ENCODE measurements around the gene MOCOS.

Gene MOCOS

DNA sequence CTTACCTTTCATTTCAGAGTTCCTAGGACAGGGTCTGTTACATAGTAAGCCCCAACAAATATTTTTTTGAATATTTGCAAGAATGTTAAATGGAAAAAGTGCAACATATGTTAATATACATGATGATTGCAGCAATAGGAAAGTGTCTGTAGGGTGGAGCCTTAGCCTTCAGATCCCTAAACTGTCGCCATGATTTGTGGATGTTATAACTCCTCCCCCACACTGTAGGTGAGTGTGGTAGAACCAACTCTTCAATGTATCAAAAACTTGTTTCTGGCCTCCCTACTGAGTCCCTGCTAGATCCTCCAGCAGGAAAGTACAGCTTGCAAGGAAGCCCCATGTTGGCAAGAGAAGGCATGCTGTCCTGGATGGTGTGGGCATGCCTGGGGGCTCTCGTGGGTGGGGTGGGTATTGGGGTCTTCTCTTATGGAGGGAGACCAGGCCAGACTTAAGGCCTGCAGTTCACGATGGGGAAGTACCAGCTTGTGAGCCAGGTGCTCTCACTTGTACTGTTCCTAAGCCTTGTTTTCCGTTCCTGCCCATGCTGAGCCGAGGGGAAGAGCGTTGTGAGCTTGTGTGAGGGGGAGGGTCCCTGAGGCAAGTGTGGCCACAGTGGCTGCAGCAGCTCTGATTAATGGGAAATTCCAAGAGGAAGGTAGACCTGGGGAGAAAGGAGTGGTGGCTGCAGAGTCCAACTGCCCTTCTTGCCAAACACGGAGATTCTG lies 121.6 kb downstream of the MOCOS start:
- DNase-seq = no peak

DNA sequence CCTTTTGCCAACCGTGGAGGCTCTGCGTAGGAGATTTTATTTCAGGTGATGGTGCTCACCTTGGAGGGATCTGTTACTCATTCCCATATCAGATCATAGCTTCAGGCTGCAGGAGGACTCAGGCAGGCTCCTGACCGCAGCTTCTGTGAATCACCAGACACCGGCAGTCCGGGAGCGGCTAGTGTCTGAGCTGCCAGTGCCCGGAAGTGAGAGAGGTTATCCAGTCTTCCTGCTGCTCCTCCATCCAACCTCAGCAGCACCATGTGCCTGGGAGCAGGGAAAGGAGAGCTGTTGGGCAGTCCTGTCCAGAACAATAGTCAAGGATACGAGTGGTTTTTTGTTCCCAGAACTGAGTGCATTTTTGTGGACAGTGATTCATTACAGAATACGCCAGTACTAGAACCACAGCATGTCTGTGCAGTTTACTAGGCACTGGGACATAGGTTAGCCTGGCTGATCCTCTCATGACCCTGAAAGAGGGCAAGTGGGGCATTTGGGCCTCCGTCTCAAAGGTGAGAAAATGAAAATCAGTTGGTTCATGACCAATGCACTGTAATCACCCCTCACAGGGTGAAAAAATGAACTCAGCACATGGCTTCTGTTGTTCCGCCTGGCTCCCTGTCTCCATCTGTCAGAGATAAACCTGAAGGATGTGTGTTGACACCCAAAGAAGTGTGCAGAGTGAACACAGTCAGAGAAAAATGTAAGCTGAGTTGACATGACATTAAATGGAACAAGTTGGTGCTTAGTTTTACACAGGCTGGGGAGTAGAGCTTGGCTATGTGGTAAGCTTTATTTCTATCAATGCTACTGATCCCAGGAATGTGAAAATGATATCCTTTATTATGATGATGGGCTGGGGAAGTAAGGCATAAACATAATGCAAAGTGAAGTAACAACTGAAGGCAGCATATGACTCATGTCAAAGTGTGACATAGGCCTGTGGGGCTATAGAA lies 122.4 kb downstream of the MOCOS start:
- no peak for DNase-seq

DNA sequence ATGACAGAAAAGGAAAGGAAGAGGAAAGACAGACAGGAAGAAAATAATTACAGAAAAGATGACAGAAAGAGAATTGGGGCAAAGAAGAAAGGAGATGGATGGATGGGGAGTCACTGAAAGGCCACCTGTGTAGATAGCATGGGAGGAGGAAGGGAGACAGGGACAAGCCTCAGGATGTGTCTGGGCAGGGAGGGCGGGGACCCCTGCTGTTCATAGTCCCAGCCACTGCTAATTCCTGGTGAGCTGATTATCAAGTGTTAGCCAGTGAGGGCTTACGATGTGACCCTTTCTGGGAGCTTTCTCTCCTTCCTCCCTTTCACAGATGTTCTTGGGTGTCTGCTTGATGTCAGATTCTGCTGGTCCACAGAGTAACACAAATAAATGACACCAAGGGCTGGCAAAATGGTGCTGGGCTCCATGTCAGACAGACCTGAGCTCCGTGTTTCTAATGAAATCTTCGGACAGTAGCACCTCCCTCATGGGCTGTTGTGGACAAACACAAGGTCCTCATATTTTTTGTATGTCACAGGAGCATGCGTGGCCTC lies 123.8 kb downstream of the MOCOS start:
- no peak for DNase-seq

DNA sequence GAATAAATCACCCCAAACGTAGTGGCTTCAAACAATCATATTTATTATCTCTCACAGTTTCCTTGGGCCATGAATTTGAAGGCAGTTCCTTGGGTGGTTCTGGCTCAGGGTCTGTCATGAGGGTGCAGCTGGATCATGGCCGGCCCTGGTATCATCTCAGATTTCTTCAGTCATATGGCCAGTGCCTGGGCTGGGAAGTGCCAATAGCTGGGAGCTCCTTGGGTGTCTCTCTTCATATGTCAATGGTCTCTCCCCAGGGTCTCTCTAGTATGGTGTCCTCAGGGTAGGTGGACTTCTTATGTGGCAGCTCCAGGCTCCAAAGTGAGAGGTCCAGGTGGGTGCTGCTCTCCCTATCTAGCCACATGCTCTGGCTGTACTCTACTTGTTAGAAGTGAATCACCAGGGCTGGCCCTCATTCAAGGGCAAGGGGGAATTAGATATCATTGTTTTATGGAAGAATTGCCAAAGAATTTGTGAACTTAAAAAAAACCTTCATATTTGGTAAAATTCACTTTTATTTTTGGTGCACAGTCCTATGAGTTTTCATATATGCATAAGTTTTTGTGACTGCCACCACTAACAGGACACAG lies 125.6 kb downstream of the MOCOS start:
- DNase-seq = no peak

DNA sequence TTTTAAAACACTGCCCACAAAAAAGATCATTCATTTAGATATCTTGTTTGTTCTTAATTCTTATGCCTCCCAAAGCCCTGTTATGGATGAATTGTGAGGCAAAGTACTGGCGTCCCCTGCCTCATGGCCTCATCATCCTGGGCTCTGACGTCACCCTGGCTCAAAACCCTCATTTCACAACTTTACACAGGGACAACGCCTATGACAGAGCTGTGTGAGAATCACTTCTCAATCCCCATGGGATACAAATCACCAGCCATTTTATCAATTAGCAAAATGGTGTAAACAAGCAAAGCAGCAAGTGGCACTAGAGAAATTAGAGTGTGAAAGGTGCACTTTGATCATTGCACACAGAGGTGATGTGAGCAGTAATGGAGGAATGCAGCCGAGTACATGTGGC lies 126.8 kb downstream of the MOCOS start:
- no peak for DNase-seq

DNA sequence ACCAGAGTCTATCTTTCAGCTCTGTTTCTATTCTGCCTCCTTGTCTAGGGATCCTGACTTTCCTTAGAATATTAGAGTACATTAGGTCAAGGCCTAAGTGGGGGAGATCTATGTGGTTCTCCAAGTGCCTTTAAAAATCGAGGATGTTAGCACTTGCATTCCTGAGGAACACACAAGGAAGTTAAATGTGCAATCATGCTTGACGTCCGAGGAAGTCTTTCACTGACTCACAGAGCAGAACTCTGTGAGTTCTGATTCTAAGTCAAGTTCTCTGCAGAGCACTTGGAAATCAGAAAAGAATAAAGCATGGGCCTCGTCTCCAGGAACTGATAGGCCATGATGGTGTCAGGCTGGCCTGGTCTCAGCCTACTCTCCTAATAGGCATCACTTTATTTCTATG lies 127.5 kb downstream of the MOCOS start:
- DNase-seq = no peak

DNA sequence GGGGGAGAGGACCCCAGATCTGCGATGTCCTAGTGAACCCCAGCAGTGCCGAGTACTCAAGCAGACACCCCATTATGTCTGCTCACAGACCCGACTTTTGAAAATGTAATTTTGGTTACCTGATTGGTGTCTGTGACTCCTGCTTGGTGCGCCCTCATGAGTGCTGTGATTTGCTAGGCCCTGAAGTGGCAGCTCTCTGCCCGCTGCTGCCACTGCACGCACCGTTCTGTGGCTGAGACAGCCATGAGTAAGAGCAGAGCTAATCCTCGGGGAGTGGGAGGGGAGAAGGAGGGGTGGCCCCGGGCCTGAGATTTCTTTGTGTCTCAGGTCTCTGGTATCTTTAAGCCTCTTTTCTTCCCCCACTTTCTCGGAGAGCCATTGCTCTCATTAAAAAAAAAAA lies 128.4 kb downstream of the MOCOS start:
- DNase-seq = no peak

DNA sequence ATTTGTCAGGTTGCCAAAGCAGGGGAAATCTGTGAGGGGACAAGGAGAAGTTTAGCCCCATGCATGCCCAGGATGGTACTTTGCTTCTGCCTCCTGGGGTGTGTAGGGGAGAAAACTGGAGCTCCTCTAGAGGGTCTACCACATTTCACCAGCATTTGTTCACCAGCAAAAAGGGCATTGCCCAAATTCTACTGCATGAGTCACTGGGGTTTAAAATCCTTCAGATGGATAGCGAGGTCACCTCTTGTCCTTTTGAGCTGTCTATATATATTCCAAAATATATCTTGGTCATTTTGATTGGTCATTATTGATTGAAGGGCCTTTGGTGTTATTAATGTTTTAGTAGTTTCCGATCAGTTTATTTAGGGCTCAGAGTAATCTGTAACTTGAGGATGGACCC lies 128.9 kb downstream of the MOCOS start:
- no peak for DNase-seq
